HL-60 (cell line): ENCODE measurements around the gene SENP3.

Source experiments
- DNase-seq, 2 experiments: peaks; one replicate each; pipeline ENCODE4 v3.0.0-alpha.2; 2010 to 2020; ENCODE audit warnings: low read depth in 1 of 2, low spot score in 1 of 2
- H3K27ac ChIP-seq: fragments of 250-450 bp; sonication (Bioruptor Pico); replicated peaks from 2 replicates; pipeline ENCODE4 v1.5.1; 2020; ENCODE audit warnings: mild to moderate bottlenecking, moderate library complexity
- H3K27me3 ChIP-seq: fragments of 250-450 bp; sonication (Bioruptor Pico); 2 replicates; pipeline ENCODE4 v1.5.1; 2021; ENCODE audit warnings: mild to moderate bottlenecking, moderate library complexity; ENCODE audit not compliant: insufficient read depth, poor library complexity, severe bottlenecking
- H3K4me3 ChIP-seq: replicated peaks from 2 replicates; pipeline ENCODE4 v1.5.1; 2011; ENCODE audit warnings: mild to moderate bottlenecking, control low read depth, low read length; ENCODE audit not compliant: insufficient read depth
- CTCF ChIP-seq: IDR thresholded peaks from one replicate; pipeline ENCODE4 v1.5.1; 2011; ENCODE audit warnings: low read length, control low read depth, inconsistent platforms; ENCODE audit not compliant: insufficient read depth
- GABPA ChIP-seq: IDR thresholded peaks from 2 replicates; pipeline ENCODE4 v1.6.1; 2012; ENCODE audit warnings: low read depth
- POLR2AphosphoS5 ChIP-seq: IDR thresholded peaks from 2 replicates; pipeline ENCODE4 v1.6.1; 2012; ENCODE audit warnings: low read depth
- REST ChIP-seq: IDR thresholded peaks from 2 replicates; pipeline ENCODE4 v1.6.1; 2012; ENCODE audit warnings: low read depth; ENCODE audit not compliant: insufficient replicate concordance
- SPI1 ChIP-seq: IDR thresholded peaks from 2 replicates; pipeline ENCODE4 v1.6.1; 2012; ENCODE audit warnings: low read depth, mild to moderate bottlenecking, borderline replicate concordance

The SENP3 gene

DNA sequence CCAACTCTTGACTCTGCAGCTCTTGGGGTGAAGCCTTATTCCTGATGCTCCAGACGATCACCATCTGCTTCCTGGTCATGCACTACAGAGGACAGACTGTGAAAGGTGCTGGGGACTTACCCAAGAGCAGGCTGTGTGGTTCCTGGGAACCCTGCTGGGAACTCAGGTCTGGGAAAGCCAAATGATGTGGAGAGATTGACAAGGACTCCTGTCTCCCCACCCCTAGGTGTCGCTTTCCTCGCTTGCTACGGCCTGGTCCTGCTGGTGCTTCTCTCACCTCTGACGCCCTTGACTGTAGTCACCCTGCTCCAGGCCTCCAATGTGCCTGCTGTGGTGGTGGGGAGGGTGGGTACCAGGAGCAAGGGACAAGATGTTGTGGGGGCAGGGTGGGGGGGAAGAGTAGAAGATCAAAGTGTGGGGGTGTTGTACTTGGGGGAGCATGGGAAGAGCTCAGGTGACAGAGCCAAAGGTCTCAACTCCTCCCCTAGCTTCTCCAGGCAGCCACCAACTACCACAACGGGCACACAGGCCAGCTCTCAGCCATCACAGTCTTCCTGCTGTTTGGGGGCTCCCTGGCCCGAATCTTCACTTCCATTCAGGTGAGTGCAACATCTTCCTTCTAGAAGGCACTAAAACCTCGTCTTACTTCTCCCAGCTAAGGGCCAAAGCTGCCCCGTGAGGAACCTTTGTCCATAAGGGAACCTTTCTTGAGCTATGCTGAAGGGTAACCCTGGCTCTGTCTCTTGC is 25.1 kb downstream of the SENP3 start:
- no peak overlapping the region for H3K4me3 ChIP-seq
- H3K27me3 ChIP-seq: no peaks in the 10 kb centered on the region
- TF ChIP-seq POLR2AphosphoS5 (no peak), CTCF (peak; percentile 56)
- H3K27ac ChIP-seq: peak overlapping the region; percentile 63
- peak in 1 of 2 experiments; percentile 63 for DNase-seq

- TF ChIP-seq REST: no peak
- no peak for TF ChIP-seq CTCF
- no peak for TF ChIP-seq POLR2AphosphoS5
- no peak for TF ChIP-seq SPI1
- TF ChIP-seq GABPA: no peak
- H3K27ac ChIP-seq: peak overlapping the region; percentile 63
- no peak overlapping the region for H3K4me3 ChIP-seq
- peak in 1 of 2 experiments; percentile 58 for DNase-seq
- no peaks in the 10 kb centered on the region for H3K27me3 ChIP-seq
These were observed 25.9 kb downstream of the SENP3 start for GRCh38 chr17:7587420-7588151.

- Histone ChIP-seq H3K27me3 (no peaks in the 10 kb centered on the region), H3K4me3 (no peak overlapping the region), H3K27ac (peak overlapping the region; percentile 63)
- DNase-seq: peak in 1 of 2 experiments; percentile 0
- no peak for TF ChIP-seq SPI1
- no peak for TF ChIP-seq POLR2AphosphoS5
- no peak for TF ChIP-seq REST
These were observed 27.0 kb downstream of the SENP3 start for GRCh38 chr17:7588553-7589203.

DNA sequence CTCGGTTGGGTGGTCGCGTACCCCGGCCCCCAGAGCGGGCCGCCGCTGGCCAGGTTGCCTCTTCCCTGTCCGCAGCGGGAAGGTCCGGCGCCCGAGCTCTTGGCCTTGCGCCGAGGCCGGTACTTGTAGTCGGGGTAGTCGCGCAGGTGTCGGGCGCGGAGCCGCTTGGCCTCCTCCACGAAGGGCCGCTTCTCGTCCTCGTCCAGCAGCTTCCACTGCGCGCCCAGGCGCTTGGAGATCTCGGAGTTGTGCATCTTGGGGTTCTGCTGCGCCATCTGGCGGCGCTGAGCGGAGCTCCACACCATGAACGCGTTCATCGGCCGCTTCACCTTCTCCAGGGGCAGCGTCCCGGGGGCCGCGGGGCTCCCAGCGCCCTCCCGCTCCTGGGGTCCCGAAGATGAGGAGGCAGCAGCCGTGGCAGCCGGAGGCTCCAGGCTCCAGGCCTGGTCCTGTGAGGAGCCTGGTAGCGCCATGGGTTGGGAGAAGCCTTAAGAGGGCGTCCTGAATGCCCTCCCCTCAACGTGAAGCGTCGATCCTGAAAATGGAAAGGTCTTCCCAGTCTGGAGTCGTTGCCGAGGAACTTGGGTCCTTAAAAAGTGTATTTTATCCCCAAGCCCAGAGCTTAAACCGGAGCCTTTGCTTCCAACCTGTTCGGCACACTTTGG is 27.6 kb downstream of the SENP3 start:
- TF ChIP-seq CTCF: no peak
- no peak for TF ChIP-seq SPI1
- TF ChIP-seq REST: no peak
- no peak for TF ChIP-seq POLR2AphosphoS5
- TF ChIP-seq GABPA: no peak
- H3K27ac ChIP-seq: no peak overlapping the region
- no peaks in the 10 kb centered on the region for H3K27me3 ChIP-seq
- no peak for DNase-seq
- no peak overlapping the region for H3K4me3 ChIP-seq
